Left kidney (tissue), 2 donors: Measurements from ENCODE around the gene ZNF322. TPM values are rescaled to one million over a fixed set of nuclear protein-coding genes. Genes with fewer than 3 reads are reported as not detected.

ENCODE experiments used
- DNase-seq: peaks from one replicate; pipeline ENCODE4 v3.0.0-alpha.2; 2013
- polyA plus RNA-seq: library from polyadenylated mRNA; unstranded; fragments of 120-200 nt; gene quantifications from one replicate; pipeline ENCODE4 v1.2.1, GENCODE V29; 2013; ENCODE audit not compliant: insufficient read length

ZNF322 gene
- polyA plus RNA-seq, 1 donor = 39.6 TPM

- no peak for DNase-seq
Observed at GRCh38 chr6:26624557-26624956, 35.0 kb downstream of the ZNF322 start.

- DNase-seq = no peak
Observed at GRCh38 chr6:26623339-26623859, 36.1 kb downstream of the ZNF322 start.

DNA sequence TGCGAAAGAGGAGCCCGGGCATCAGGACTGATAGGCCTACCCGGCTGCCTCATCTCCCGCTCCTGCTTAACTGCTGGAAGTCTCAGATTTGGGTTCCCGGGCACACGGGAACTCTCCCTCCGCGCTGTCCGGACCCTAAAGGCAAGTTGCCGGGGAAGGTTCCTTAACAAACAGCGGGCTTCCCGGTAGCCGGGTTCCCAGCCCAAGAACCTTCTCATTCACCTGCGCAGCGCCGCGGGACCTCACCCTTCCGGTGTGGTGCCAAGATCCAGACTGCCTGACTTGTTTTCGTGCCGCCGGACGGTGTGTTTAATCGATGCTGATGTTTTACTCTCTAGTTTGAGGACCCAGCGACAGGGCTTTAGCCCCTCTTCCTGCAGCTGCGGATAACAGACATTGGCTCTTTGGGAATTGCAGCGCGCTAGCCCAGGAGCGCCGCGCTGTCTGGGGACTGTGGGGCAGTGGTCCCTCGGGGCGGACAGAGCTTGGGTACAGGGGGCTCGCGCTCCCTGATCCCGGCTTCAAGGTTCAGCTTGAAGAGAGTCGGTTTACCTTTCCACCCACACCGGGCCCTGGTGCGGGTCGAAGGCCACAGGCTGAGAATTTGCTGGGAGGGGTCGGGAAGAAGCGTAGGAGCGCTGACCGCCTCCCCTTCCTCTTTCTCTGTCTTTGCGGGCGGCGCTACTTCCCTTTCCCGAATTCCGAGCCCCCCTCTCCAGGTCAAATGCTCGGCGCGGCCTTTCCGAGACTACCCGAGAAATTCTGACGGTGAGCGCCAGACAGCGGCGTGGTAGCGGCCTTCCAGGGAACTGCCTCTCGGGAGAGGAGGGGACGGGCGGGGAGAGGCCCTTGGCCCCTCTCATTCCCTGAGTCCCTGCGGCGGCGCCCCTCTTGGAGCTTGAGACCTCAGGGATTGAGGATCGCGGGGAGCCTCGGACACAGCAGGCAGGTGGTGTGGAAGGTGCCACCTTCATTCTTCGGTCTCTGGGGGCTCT is 45.6 kb downstream of the ZNF322 start:
- no peak for DNase-seq

GRCh38 chr6:26613201-26613600 is 46.3 kb downstream of the ZNF322 start:
- DNase-seq = no peak

GRCh38 chr6:26611599-26611998 is 47.9 kb downstream of the ZNF322 start:
- no peak for DNase-seq

DNA sequence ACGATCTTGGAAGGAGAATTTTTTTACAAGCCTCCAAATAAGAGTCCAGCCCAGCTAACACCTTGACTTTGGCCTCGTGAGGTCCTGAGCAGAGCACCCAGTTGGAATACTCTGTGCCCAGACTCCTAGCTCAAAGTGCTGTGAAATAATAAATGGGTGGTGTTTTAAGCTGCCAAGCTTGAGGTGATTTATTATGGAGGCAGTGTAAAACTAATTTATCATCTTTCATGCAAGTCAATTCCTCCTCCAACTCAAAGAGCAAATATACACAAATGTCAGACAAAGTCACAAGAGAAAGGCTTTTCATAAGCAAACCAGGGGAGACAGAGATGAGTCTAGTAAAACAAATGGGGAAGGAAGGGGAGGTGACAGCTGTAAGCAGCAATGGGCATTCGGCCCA is 50.1 kb downstream of the ZNF322 start:
- DNase-seq = no peak

GRCh38 chr6:26607434-26608230 is 51.9 kb downstream of the ZNF322 start:
- peak; percentile 48 for DNase-seq

DNA sequence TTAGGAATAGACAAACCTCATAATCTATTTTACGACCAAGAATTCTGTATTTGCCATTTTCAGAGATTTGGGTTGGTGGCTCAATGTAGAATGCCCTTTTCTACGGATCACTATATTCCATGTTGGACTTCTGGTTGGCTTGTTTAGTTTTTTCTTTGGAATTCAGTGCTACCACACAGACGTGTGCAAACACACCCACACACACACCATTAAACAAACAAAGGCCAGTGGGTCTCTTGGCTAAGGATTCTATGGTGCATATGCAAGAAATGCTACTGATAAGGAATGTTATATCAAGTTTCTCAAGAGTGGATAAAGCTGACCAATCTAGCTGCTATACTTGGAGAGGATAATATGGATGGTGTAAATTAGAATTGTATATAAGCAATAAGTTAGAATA is 54.7 kb downstream of the ZNF322 start:
- DNase-seq = no peak

GRCh38 chr6:26604026-26604425 is 55.5 kb downstream of the ZNF322 start:
- DNase-seq = no peak

DNA sequence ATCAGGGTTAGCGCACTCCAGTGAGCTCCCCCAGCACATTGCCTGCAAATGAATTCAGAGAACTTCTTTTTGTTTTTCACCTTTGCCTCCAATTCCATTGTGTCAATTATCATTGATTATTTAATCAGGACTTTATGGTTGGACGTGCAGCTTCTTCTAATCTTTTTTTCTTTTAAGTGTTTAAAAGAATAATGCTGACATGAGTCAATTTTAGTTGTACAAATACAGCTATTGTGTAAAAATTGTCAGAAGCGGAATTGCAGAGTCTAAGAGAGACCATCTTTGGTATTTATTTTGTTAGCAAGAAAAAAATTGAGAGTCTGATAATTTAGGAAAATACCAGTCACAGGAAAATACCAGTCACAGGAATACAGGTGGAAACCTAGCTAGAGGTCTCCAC is 57.3 kb downstream of the ZNF322 start:
- no peak for DNase-seq

- DNase-seq = no peak
Observed at GRCh38 chr6:26600759-26601158, 58.8 kb downstream of the ZNF322 start.

DNA sequence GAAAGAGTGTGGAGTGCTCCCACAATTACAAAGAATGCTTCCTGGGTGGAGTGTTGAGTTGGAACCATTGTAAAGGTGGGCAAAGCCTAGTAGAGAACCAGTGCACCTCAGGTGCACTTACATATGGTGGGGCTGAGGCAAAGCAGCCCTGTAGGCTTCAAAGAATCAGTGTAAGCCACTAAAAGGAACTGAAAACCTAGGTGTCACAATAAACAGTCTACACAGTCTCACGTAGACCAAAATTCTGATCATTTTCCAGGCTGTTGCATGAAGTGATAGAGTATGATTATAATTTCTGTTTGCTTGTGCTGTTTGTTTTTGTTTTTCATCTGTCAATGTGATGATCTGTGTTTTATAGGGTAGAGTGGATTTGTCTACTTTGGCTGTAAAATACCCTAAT is 60.0 kb downstream of the ZNF322 start:
- DNase-seq = no peak

DNA sequence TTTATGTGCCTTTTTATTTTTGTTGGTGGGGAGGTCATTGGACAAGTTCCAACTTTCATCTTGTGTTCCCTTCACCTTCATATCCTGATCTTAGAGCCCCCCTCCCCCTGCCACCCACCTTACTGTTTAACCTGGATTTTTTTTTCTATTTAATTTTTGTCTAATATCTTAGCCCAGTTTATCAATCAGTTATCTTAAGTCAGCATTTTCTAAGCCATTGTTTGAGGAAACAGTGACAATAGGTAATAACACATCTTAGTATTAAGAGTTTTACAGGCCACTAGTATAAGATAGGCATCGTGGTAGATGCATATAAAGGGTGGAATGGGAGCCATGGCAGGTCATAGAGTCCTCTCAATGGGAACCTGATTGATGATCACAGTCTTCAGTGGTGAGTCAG is 60.4 kb downstream of the ZNF322 start:
- no peak for DNase-seq

DNA sequence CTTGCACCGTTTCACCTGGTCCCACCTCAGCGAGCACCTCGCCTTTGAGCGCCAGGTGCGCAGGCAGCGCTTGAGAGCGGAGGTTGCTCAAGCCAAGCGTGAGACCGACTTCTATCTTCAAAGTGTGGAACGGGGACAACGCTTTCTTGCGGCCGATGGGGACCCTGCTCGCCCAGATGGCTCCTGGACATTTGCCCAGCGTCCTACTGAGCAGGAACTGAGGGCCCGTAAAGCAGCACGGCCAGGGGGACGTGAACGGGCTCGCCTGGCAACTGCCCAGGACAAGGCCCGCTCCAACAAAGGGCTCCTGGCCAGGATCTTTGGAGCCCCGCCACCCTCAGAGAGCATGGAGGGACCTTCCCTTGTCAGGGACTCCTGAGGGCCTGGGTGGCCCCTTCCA is 61.3 kb downstream of the ZNF322 start:
- DNase-seq = no peak

DNA sequence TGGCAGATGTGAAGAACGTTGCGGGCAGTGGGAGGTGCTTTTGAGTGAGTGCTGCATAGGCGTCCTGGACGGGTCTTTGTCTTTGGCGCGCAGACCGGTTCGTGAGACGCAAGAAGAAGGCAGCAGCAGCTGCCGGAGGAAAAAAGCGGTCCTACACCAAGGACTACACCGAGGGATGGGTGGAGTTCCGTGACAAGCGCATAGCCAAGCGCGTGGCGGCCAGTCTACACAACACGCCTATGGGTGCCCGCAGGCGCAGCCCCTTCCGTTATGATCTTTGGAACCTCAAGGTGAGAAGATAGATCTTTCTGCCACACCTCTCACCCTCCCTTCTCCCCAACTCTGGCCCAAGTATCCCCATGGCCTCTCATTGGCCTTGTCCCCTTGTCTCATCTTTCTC is 61.7 kb downstream of the ZNF322 start:
- no peak for DNase-seq

DNA sequence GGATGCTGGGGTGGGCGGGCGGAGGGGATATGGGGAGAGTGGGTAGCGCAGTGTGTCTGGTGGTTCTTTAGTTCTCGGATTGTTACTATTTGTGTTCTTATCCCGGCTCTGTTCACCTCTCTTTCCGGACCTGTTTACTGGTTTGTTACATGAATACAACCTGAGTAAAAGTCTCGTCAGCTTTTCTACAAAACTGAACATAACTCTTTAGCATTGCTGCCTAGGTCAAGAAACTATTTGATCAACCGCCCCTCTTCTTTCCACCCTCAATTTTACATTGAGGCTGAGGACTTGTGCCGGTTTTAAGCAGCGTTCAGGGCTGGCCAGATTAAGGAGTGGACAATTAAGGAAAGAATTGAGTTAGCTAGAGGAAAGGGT is 62.2 kb downstream of the ZNF322 start:
- DNase-seq = no peak

DNA sequence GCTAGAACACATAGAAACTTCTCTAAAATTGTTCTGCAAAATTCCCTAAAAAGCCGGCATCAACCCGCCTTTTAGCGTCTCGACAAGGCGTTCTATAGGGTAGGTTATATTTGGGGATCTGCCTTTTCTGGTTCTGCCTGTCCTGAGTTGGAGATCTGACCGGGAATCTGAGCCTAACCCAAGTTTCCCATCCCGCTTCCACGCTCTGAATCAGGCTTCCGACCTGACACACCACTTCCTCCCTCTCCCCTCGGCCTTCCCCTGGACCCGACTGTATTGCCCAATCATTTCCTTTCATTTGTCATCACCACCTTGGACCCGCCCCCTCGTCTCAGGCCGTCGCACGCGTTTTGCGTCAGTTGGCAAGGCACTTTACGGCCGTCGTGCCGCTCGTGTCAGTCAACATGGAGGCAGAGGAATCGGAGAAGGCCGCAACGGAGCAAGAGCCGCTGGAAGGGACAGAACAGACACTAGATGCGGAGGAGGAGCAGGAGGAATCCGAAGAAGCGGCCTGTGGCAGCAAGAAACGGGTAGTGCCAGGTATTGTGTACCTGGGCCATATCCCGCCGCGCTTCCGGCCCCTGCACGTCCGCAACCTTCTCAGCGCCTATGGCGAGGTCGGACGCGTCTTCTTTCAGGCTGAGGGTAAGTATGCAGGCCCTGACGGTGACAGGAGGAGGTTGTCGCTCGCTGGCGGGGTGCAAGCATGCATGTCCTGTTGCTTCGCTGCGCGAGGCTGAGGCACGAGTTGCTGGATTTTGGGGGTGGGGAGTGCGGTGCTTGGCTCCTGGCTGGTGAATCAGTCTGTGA is 62.8 kb downstream of the ZNF322 start, which contains the start of gene ABT1:
TSS of gene ABT1 (plus strand) at position 375 of the 810 bp plus-strand sequence. CDS start at position 405, 30 bp downstream.
- DNase-seq = peak; percentile 98

- DNase-seq = peak; percentile 93
Observed at GRCh38 chr6:26595669-26596269, 63.8 kb downstream of the ZNF322 start.

- no peak for DNase-seq
Observed at GRCh38 chr6:26594730-26595632, 64.6 kb downstream of the ZNF322 start.

- DNase-seq = no peak
Observed at GRCh38 chr6:26594131-26594498, 65.4 kb downstream of the ZNF322 start.
